OCI-M1 (cell line): ENCODE measurements around the gene SLC35F4.

Experiments
- DNase-seq: peaks from one replicate; lab custom pipeline; 2025; lab: John Stamatoyannopoulos, UW

The SLC35F4 gene

DNA sequence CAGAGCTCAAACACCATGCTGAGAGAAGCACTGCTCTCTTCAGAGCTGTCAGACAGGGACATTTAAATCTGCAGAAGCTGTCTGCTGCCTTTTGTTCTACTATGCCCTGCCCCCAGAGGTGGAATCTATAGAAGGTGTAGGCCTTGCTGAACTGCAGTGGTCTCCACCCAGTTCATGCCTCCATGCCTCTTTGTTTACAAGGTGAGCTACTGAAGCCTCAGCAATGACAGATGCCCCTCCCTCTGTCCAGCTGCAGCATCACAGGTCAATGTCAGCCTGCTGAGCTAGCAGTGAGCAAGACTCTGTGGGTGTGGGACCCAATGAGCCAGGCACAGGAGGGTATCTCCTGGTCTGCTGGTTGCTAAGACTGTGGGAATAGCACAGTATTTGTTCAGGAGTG is 346.8 kb downstream of the SLC35F4 start:
- DNase-seq, result no peak
